Activated CD8-positive, alpha-beta memory T cell treated with anti-CD3 and anti-CD28 coated beads for 48 hours (primary cell): ENCODE measurements around the gene PIK3C2B.
"Not testable (repeated sequence)": the region's sequence is repeated elsewhere in the genome, so short reads cannot be mapped to it uniquely, and the experiment has no call there.

Source experiments
- DNase-seq, 3 experiments: peaks; one replicate each; pipeline ENCODE4 v3.0.0-alpha.2; 2020; ENCODE audit warnings: low read depth in 2 of 3, low spot score in 2 of 3

The PIK3C2B gene

GRCh38 chr1:204494281-204495077 lies at the start of gene PIK3C2B:
Gene PIK3C2B (minus strand): TSS chr1:204494805. CDS start chr1:204469802, 25,003 bp downstream.
- DNase-seq: peak; percentile 47 to 55 (median 51)

- no peak for DNase-seq
Observed at GRCh38 chr1:204544321-204544720, 49.7 kb upstream of the PIK3C2B start.

GRCh38 chr1:204541626-204542025 lies 47.0 kb upstream of the PIK3C2B start:
- DNase-seq: no peak

- no peak for DNase-seq
Observed at GRCh38 chr1:204532832-204533231, 38.2 kb upstream of the PIK3C2B start.

- no peak for DNase-seq
Observed at GRCh38 chr1:204530932-204531331, 36.3 kb upstream of the PIK3C2B start.

GRCh38 chr1:204529371-204529895 lies 34.8 kb upstream of the PIK3C2B start:
- DNase-seq: no peak

GRCh38 chr1:204528677-204529076 lies 34.1 kb upstream of the PIK3C2B start:
- no peak for DNase-seq

GRCh38 chr1:204528241-204528640 lies 33.6 kb upstream of the PIK3C2B start:
- no peak for DNase-seq

- DNase-seq: no peak
Observed at GRCh38 chr1:204524986-204525385, 30.4 kb upstream of the PIK3C2B start.

- DNase-seq: no peak
Observed at GRCh38 chr1:204523605-204524215, 29.1 kb upstream of the PIK3C2B start.

- not testable (repeated sequence) for DNase-seq
Observed at GRCh38 chr1:204521941-204522521, 27.4 kb upstream of the PIK3C2B start.

GRCh38 chr1:204520834-204521709 lies 26.5 kb upstream of the PIK3C2B start:
- no peak for DNase-seq

GRCh38 chr1:204517382-204517781 lies 22.8 kb upstream of the PIK3C2B start:
- DNase-seq: not testable (repeated sequence)

- peak; percentile 86 to 90 (median 89) for DNase-seq
Observed at GRCh38 chr1:204516180-204516879, 21.7 kb upstream of the PIK3C2B start, which contains the start of gene MDM4. Gene MDM4 (plus strand): TSS chr1:204516406. CDS start chr1:204525519, 9,113 bp downstream.

GRCh38 chr1:204514828-204515227 lies 20.2 kb upstream of the PIK3C2B start:
- DNase-seq: no peak

GRCh38 chr1:204513117-204513716 lies 18.6 kb upstream of the PIK3C2B start:
- no peak for DNase-seq

- no peak for DNase-seq
Observed at GRCh38 chr1:204511366-204511765, 16.8 kb upstream of the PIK3C2B start.

- DNase-seq: no peak
Observed at GRCh38 chr1:204509186-204509635, 14.6 kb upstream of the PIK3C2B start.

GRCh38 chr1:204507317-204508105 lies 12.9 kb upstream of the PIK3C2B start:
- DNase-seq: no peak
